Measurements from ENCODE around the gene ZNF580. TPM values are rescaled to one million over a fixed set of nuclear protein-coding genes. Genes with fewer than 3 reads are reported as not detected.

Gene ZNF580
- total and polyA plus RNA-seq, 9 of the 15 experiments (the other 6 are each of a cell fraction or from before 2014, with no cell fraction given) = 2.3 to 47.4 (median 6.0) TPM

DNA sequence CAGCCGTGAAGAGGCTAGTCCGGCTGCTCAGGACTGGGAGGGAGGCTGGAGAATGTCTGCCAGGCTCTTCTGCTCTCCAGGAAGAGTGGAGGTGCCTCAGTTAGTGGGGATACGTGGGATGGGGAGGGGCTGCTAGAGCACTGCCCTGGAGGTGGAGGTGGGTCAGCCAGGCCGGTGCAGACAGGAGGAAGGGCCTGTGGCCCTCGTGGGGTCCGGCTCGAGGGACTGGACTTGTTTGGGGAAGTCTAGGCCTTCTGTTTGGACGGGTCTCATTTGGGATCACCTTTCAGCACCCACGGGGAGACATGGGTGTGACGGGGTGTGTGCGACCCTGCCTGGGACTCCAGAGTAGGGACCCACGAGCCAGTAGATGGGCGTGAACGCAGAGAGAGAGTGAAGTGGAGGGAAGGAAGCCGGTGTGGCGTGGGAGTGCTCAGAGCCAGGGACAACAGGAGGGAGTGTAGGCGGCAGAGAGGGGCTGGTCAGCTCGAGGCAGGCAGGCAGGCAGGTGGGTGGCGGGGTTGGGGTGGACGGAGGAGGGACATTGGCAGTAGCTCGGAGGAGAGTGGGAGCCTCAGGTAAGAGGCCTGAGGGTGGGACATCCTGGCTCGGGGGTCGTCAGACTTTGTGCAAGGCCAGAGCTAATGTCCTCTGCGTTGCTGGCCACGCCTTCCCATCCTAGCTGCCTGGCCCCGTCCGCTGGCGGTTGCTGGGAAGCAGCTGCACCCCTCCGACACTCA lies 45.7 kb downstream of the ZNF580 start:
- ATAC-seq (no peak), FAIRE-seq (no peak), DNase-seq (ENCODE audit: extremely low read depth in 1 of 4, low spot score in 3 of 4) (no peak)
- ChIA-PET CTCF (ENCODE audit: low intra/inter-chr PET ratio) (no interaction called here), POLR2A (interaction anchor here (0.6 to 0.9 kb wide), 2 partner anchors 13 to 23 kb away, joined by 3 read pairs; no protein-coding TSS in a partner anchor)
- no peak for TF ChIP-seq TOE1 (IDR thresholded peaks at IDR 0.05; ENCODE audit: borderline replicate concordance)
- TF ChIP-seq TOE1 (CRISPR knock-in tag; IDR thresholded peaks at IDR 0.05; ENCODE audit: borderline replicate concordance, low read depth) = no peak
- peak; percentile 45; the same call in 1 of the 2 replicates for TF ChIP-seq POLR2G (IDR thresholded peaks at IDR 0.05; ENCODE audit: low read depth, low read length)
- TF ChIP-seq, protein P1, sequence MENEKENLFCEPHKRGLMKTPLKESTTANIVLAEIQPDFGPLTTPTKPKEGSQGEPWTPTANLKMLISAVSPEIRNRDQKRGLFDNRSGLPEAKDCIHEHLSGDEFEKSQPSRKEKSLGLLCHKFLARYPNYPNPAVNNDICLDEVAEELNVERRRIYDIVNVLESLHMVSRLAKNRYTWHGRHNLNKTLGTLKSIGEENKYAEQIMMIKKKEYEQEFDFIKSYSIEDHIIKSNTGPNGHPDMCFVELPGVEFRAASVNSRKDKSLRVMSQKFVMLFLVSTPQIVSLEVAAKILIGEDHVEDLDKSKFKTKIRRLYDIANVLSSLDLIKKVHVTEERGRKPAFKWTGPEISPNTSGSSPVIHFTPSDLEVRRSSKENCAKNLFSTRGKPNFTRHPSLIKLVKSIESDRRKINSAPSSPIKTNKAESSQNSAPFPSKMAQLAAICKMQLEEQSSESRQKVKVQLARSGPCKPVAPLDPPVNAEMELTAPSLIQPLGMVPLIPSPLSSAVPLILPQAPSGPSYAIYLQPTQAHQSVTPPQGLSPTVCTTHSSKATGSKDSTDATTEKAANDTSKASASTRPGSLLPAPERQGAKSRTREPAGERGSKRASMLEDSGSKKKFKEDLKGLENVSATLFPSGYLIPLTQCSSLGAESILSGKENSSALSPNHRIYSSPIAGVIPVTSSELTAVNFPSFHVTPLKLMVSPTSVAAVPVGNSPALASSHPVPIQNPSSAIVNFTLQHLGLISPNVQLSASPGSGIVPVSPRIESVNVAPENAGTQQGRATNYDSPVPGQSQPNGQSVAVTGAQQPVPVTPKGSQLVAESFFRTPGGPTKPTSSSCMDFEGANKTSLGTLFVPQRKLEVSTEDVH (IDR thresholded peaks at IDR 0.05; ENCODE audit: low read depth, partially characterized antibody) = no peak
- 0 out of 2 replicates have a peak, but pooled peaks have one; percentile 8 for TF ChIP-seq RBFOX2 (IDR thresholded peaks at IDR 0.05; ENCODE audit: low read depth, low read length)
- 89% methylated on average over 22 of the region's 29 CpGs for WGBS (ENCODE audit: insufficient coverage, low coverage, missing lambda C conversion rate)
- Histone ChIP-seq H3K9ac (ENCODE audit: insufficient read depth in 1 of 2, low read depth in 2 of 2, low read length in 2 of 2) (peak overlapping the region in 1 of 2 experiments; percentile 45; a peak in 1 of 4 replicates), H3K27ac (ENCODE audit: extremely low read depth, low read depth, low read length) (no peak overlapping the region), H3K4me3 (no peak overlapping the region), H2AFZ (ENCODE audit: low read depth, low read length) (no peak overlapping the region), H3K79me2 (ENCODE audit: control insufficient read depth, insufficient read depth, low read length) (peaks cover 26% of the 10 kb centered on the region), H3K9me1 (ENCODE audit: control insufficient read depth, insufficient read depth, low read length) (no peaks in the 10 kb centered on the region), H3K36me3 (ENCODE audit: control insufficient read depth, insufficient read depth, low read length) (peaks cover 85% of the 10 kb centered on the region; the same call in 2 of the 3 replicates), H3K4me2 (ENCODE audit: insufficient read depth, low read length) (no peak overlapping the region), H3K9me3 (replicated peaks; ENCODE audit: control insufficient read depth, insufficient read depth, low read depth, low read length) (no peaks in the 10 kb centered on the region), H3K4me1 (replicated peaks in 1 of 2; ENCODE audit: control insufficient read depth in 2 of 2, insufficient read depth in 2 of 2, low read length in 2 of 2) (peaks cover 0 to 57% of the 10 kb centered on the region in 2 experiments; a peak in 3 of 5 replicates), H4K20me1 (replicated peaks; ENCODE audit: control insufficient read depth, insufficient read depth, low read length) (peaks cover 39% of the 10 kb centered on the region), H3K27me3 (ENCODE audit: control insufficient read depth in 2 of 2, insufficient read depth in 2 of 2, low read length in 2 of 2) (no peaks in the 10 kb centered on the region)
- no TSS peak for BruUV-seq (replicated peaks)
- in situ Hi-C loops (cut with MboI) = no loop called here
- intact Hi-C loops (cut with micrococcal nuclease) = no loop called here
